A549 (cell line): ENCODE measurements around the gene COX4I2. TPM values are rescaled to one million over a fixed set of nuclear protein-coding genes. Genes with fewer than 3 reads are reported as not detected.

Source experiments
- ATAC-seq, 2 experiments: fragments of 200-7000 bp in 1 of 2; fragments of >200 bp in 1 of 2; cut with Nextera tagmentation in 1 of 2; cut with Tn5 transposase in 1 of 2; 3 replicates each; pipeline versions ENCODE4 v1.8.0 to v1.9.1; 2018 to 2020; ENCODE audit warnings: mild to moderate bottlenecking in 1 of 2, moderate library complexity in 1 of 2
- CTCF ChIA-PET: fragments of 300-600 bp; sonication (Branson Sonifier 250); formaldehyde crosslinking; extraction: SDS; loops from one replicate; lab custom pipeline; 2021; ENCODE audit warnings: antibody characterized with exemption, inconsistent platforms; lab: Yijun Ruan, JAX
- POLR2A ChIA-PET: fragments of 350-600 bp; formaldehyde crosslinking; extraction: SDS; loops from one replicate; lab custom pipeline; 2021; ENCODE audit warnings: antibody characterized with exemption, inconsistent platforms; lab: Yijun Ruan, JAX
- DNase-seq, 2 experiments: peaks; one replicate each; pipeline versions ENCODE4 v3.0.0 to v3.0.0-alpha.2; 2011 to 2016; ENCODE audit warnings: low read depth in 1 of 2, low spot score in 1 of 2
- FAIRE-seq: peaks from 2 replicates; lab custom pipeline; 2011; peaks lifted over from hg19 to GRCh38; lab: Jason Lieb, UNC
- H3K27ac ChIP-seq, 2 experiments: fragments of >200 bp; sonication (Bioruptor Twin); formaldehyde crosslinking; 3 replicates each; pipeline ENCODE4 v1.5.1; 2016 to 2017
- H3K4me1 ChIP-seq: fragments of >200 bp; sonication (Bioruptor Twin); formaldehyde crosslinking; 3 replicates; pipeline ENCODE4 v1.6.1; 2016
- H3K4me2 ChIP-seq: fragments of >200 bp; sonication (Bioruptor Twin); formaldehyde crosslinking; 3 replicates; pipeline ENCODE4 v1.6.1; 2016
- H3K4me3 ChIP-seq: fragments of >200 bp; sonication (Bioruptor Twin); formaldehyde crosslinking; 3 replicates; pipeline ENCODE4 v1.5.1; 2016
- H3K9me3 ChIP-seq: fragments of >200 bp; sonication (Bioruptor Twin); formaldehyde crosslinking; 3 replicates; pipeline ENCODE4 v1.6.1; 2016
- CEBPB ChIP-seq, 2 experiments: fragments of >200 bp in 1 of 2; sonication (Bioruptor Twin) in 1 of 2; formaldehyde crosslinking in 1 of 2; IDR thresholded peaks; 2 replicates each; pipeline ENCODE4 v1.6.1; 2012 to 2016
- EHF ChIP-seq: fragments of 250-450 bp; sonication (Bioruptor Pico); IDR thresholded peaks from 2 replicates; pipeline ENCODE4 v1.5.0; 2020; ENCODE audit warnings: mild to moderate bottlenecking
- EP300 ChIP-seq, 2 experiments: fragments of >200 bp; sonication (Bioruptor Twin); formaldehyde crosslinking; IDR thresholded peaks; 2 replicates in 1 of 2; 3 replicates in 1 of 2; pipeline ENCODE4 v1.6.1; 2016 to 2017
- HOXB13 ChIP-seq: fragments of 250-450 bp; sonication (Bioruptor Pico); IDR thresholded peaks from 2 replicates; pipeline ENCODE4 v1.5.0; 2020; ENCODE audit warnings: low read depth, mild to moderate bottlenecking, moderate library complexity
- JUN ChIP-seq, 2 experiments: fragments of >200 bp; sonication (Bioruptor Twin); formaldehyde crosslinking; IDR thresholded peaks; 2 replicates in 1 of 2; 3 replicates in 1 of 2; pipeline ENCODE4 v1.6.1; 2016 to 2017
- KDM5A ChIP-seq: fragments of 200-600 bp; sonication (generic); IDR thresholded peaks from 2 replicates; pipeline ENCODE4 v1.6.1; 2016; ENCODE audit warnings: antibody characterized with exemption, mild to moderate bottlenecking
- MAZ ChIP-seq: fragments of 150-350 bp; IDR thresholded peaks from 2 replicates; pipeline ENCODE4 v1.6.1; 2014; ENCODE audit warnings: antibody characterized with exemption, low read depth, low read length, borderline replicate concordance
- NFE2L2 ChIP-seq: fragments of 150-350 bp; conservative IDR thresholded peaks from 2 replicates; pipeline ENCODE4 v1.6.1; 2014; ENCODE audit warnings: low read length
- PHF8 ChIP-seq: fragments of 200-600 bp; sonication (generic); IDR thresholded peaks from 2 replicates; pipeline ENCODE4 v1.6.1; 2016; ENCODE audit warnings: low read depth, mild to moderate bottlenecking, antibody characterized with exemption, moderate library complexity, borderline replicate concordance
- POLR2AphosphoS2 ChIP-seq: conservative IDR thresholded peaks from 2 replicates; pipeline ENCODE4 v1.6.1; 2012; ENCODE audit warnings: low read length, improper control_type of control experiment, inconsistent platforms
- TFCP2L1 ChIP-seq: fragments of 250-450 bp; sonication (Bioruptor Pico); IDR thresholded peaks from 2 replicates; pipeline ENCODE4 v1.5.0; 2021; ENCODE audit warnings: mild to moderate bottlenecking
- ZC3H11A ChIP-seq: fragments of 450-650 bp; IDR thresholded peaks from 2 replicates; pipeline ENCODE4 v1.6.1; 2014; ENCODE audit warnings: antibody characterized with exemption, mild to moderate bottlenecking
- ZFP36 ChIP-seq: fragments of 450-650 bp; IDR thresholded peaks from 2 replicates; pipeline ENCODE4 v1.6.1; 2014; ENCODE audit warnings: borderline replicate concordance; ENCODE audit not compliant: partially characterized antibody
- WGBS: methylation state at CpG from one replicate; pipeline ENCODE4 v1.1.6; 2017; ENCODE audit errors: missing lambda C conversion rate; 5-methylcytosine and 5-hydroxymethylcytosine counted together
- polyA plus RNA-seq, 4 experiments: library from polyadenylated mRNA; depleted of rRNA in 3 of 4; stranded (reverse); fragments of >200 nt; fragmentation: RNase III in 1 of 4; extraction: RNeasy Plus Mini Kit Qiagen cat#74134 plus additional on column Dnase treatment in 1 of 4; gene quantifications; 2 replicates in 3 of 4; 3 replicates in 1 of 4; pipeline ENCODE4 v1.2.3, GENCODE V29; 2011 to 2017
- TF ChIP-seq, protein P1 (sequence below): fragments of 250-450 bp; sonication (Bioruptor Pico); IDR thresholded peaks from 2 replicates; pipeline ENCODE4 v1.5.0; 2020; ENCODE audit warnings: low read depth, mild to moderate bottlenecking, moderate library complexity
- TF ChIP-seq, protein P2 (sequence below): fragments of 200-600 bp; sonication (generic); IDR thresholded peaks from 2 replicates; pipeline ENCODE4 v1.6.1; 2016; ENCODE audit warnings: antibody characterized with exemption, mild to moderate bottlenecking, moderate library complexity
- TF ChIP-seq, protein P3 (sequence below): IDR thresholded peaks from 2 replicates; pipeline ENCODE4 v1.6.1; 2012; ENCODE audit warnings: low read depth, borderline replicate concordance

COX4I2 gene
- polyA plus RNA-seq, 2 of the 4 experiments (the other 2 are of a cell fraction): not detected

DNA sequence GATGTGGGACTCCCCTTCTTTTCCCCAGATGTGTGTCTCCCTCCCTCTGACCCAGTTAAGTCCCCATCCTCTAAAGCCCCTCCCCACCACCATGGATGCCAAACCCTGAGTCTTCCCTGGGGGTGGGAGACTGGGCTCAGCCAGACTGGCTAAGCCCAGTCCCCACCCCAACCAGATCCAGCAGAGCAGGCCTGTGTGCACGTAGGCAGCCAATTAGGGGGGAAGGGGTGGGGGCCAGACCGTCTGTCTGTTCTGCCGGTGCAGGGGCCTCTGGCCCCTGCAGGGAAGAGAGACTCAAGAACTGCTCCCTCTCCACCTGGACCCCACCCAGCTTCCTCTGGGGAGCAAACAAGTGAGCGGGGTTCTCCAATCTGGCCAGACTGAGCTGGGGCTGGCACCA lies 605 bp downstream of the COX4I2 start:
- FAIRE-seq (no peak), DNase-seq (no peak), ATAC-seq (no peak)
- ChIA-PET CTCF (interaction anchor here (1.3 to 14.5 kb wide), 4 partner anchors 26 to 85 kb away, joined by 3 to 197 read pairs (median 8); partner anchors contain the start of gene BCL2L1), POLR2A (no interaction called here)
- H3K27ac ChIP-seq: no peak overlapping the region
- H3K4me2 ChIP-seq: no peak overlapping the region
- no peaks in the 10 kb centered on the region for H3K4me1 ChIP-seq
- TF ChIP-seq HOXB13: no peak
- TF ChIP-seq, protein P1, sequence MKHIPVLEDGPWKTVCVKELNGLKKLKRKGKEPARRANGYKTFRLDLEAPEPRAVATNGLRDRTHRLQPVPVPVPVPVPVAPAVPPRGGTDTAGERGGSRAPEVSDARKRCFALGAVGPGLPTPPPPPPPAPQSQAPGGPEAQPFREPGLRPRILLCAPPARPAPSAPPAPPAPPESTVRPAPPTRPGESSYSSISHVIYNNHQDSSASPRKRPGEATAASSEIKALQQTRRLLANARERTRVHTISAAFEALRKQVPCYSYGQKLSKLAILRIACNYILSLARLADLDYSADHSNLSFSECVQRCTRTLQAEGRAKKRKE (CRISPR knock-in tag): no peak
- TF ChIP-seq POLR2AphosphoS2: no peak
- 90% methylated on average over 2 of the region's 4 CpGs for WGBS
- H3K9me3 ChIP-seq: no peaks in the 10 kb centered on the region
- no peak overlapping the region for H3K4me3 ChIP-seq

DNA sequence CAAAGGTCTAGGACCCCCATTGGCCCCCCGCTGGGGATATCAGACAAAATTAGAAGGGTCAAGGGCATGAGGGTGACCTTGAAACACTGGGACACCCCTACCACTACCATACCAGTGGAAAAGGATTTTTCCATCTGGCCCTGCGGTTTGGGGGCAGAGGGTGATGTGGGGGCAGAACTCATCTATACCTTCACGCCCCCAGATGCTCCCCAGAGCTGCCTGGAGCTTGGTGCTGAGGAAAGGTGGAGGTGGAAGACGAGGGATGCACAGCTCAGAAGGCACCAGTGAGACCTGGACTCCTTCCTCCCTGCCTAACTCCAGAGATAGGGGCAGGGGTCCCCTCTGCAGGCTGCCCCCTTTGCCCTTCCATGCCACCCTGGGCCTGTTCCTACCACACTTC lies 1.1 kb downstream of the COX4I2 start:
- H3K4me1 ChIP-seq: no peaks in the 10 kb centered on the region
- FAIRE-seq (no peak), DNase-seq (no peak), ATAC-seq (no peak)
- TF ChIP-seq EHF (no peak), CEBPB (IDR thresholded peaks at IDR 0.05) (no peak), ZC3H11A (no peak), NFE2L2 (no peak), MAZ (no peak), PHF8 (no peak), EP300 (IDR thresholded peaks at IDR 0.05) (no peak), KDM5A (no peak), JUN (IDR thresholded peaks at IDR 0.05) (no peak), TFCP2L1 (CRISPR knock-in tag) (no peak)
- TF ChIP-seq, protein P2, sequence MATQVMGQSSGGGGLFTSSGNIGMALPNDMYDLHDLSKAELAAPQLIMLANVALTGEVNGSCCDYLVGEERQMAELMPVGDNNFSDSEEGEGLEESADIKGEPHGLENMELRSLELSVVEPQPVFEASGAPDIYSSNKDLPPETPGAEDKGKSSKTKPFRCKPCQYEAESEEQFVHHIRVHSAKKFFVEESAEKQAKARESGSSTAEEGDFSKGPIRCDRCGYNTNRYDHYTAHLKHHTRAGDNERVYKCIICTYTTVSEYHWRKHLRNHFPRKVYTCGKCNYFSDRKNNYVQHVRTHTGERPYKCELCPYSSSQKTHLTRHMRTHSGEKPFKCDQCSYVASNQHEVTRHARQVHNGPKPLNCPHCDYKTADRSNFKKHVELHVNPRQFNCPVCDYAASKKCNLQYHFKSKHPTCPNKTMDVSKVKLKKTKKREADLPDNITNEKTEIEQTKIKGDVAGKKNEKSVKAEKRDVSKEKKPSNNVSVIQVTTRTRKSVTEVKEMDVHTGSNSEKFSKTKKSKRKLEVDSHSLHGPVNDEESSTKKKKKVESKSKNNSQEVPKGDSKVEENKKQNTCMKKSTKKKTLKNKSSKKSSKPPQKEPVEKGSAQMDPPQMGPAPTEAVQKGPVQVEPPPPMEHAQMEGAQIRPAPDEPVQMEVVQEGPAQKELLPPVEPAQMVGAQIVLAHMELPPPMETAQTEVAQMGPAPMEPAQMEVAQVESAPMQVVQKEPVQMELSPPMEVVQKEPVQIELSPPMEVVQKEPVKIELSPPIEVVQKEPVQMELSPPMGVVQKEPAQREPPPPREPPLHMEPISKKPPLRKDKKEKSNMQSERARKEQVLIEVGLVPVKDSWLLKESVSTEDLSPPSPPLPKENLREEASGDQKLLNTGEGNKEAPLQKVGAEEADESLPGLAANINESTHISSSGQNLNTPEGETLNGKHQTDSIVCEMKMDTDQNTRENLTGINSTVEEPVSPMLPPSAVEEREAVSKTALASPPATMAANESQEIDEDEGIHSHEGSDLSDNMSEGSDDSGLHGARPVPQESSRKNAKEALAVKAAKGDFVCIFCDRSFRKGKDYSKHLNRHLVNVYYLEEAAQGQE: no peak
- TF ChIP-seq, protein P3, sequence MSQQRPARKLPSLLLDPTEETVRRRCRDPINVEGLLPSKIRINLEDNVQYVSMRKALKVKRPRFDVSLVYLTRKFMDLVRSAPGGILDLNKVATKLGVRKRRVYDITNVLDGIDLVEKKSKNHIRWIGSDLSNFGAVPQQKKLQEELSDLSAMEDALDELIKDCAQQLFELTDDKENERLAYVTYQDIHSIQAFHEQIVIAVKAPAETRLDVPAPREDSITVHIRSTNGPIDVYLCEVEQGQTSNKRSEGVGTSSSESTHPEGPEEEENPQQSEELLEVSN: no peak
- no peak overlapping the region for H3K4me2 ChIP-seq
- CTCF ChIA-PET: interaction anchor here (1.3 to 14.5 kb wide), 6 partner anchors 21 to 85 kb away, joined by 3 to 197 read pairs (median 8); partner anchors contain the start of gene BCL2L1
- no peak overlapping the region for H3K4me3 ChIP-seq
- WGBS: 46% methylated on average over 4 of the region's 4 CpGs
- H3K27ac ChIP-seq: 0 out of 6 replicates have a peak overlapping the region, but pooled peaks of 1 of the 2 experiments have one; percentile 21
- POLR2A ChIA-PET: no interaction called here
- H3K9me3 ChIP-seq: no peaks in the 10 kb centered on the region

- no peak overlapping the region for H3K27ac ChIP-seq
- H3K9me3 ChIP-seq: no peaks in the 10 kb centered on the region
- no peak; a peak in 3 of 6 replicates for ATAC-seq
- no peaks in the 10 kb centered on the region for H3K4me1 ChIP-seq
- TF ChIP-seq ZFP36: peak; percentile 27
- TF ChIP-seq, protein P3: no peak
- TF ChIP-seq, all 56 proteins: peak for 1
- no peak overlapping the region for H3K4me3 ChIP-seq
- DNase-seq (no peak), FAIRE-seq (no peak)
- POLR2A ChIA-PET: no interaction called here
- WGBS: 28% methylated on average over 3 of the region's 3 CpGs
- CTCF ChIA-PET: interaction anchor here (1.5 to 14.5 kb wide), 6 partner anchors 7 to 83 kb away, joined by 4 to 197 read pairs (median 8); partner anchors contain the start of gene BCL2L1
- H3K4me2 ChIP-seq: no peak overlapping the region
Observed at GRCh38 chr20:31640259-31640658, 2.5 kb downstream of the COX4I2 start.
